Suprapubic skin (tissue), 3 donors: ENCODE results near the gene HBS1L.

Source experiments
- CTCF ChIP-seq, 2 donors: fragments of 200-600 bp in 1 of 2; fragments of 450-650 bp in 1 of 2; sonication (generic) in 1 of 2; IDR thresholded peaks; one replicate each; pipeline ENCODE4 v1.5.1; 2016 to 2019; ENCODE audit warnings: antibody characterized with exemption in 2 of 2, mild to moderate bottlenecking in 1 of 2, moderate library complexity in 1 of 2
- EP300 ChIP-seq: sonication (generic); formaldehyde crosslinking; IDR thresholded peaks from one replicate; pipeline ENCODE4 v1.6.1; 2017; ENCODE audit warnings: antibody characterized with exemption

DNA sequence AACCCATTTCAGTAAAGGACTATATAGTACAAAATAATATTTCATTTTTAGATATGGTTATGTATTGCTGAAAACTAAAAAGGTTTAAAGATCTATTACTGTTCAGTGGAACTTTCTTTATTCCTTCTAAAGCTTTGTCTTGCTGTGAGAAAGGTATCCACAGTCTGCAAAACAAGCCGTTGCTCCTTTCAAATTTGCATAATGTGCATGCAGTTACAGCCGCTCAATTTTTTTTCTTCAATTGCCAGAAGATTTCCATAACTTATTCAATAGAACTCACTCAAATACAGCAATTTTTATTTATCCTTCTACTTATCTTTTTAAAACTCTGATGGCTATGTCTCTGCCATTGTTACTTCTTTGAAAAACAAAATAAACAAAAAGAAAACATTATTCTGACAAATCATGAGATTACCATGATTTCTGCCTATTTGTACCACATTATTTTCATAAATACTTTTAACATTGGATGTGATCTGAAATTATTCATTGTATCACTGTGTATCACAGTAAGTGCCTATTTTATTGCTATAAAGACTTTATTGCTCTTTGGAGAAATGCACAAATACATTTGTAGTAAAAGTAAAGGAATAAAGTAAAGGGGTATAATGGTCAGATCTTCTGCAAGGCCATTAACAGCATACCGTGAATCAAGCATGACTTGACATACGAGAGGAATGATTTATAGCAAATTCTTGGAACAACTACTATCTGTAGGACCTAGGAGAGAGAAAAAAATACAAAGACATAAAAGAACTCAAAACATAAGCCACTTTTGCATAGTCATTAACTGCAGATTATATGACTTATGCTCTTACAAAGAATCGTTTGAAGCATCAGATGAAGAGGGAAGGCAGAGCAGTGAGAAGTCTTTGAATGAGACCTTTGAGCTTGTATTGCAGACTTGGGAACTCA, 29.6 kb upstream of the HBS1L start:
- TF ChIP-seq CTCF (IDR thresholded peaks at IDR 0.05) (no peak), EP300 (no peak)
